HG03442 (cell line): ENCODE results near the gene LRRC8C.
"Not testable (repeated sequence)": the region's sequence is repeated elsewhere in the genome, so short reads cannot be mapped to it uniquely, and the experiment has no call there.

Experiments used
- ATAC-seq: cut with Tn5 transposase; IDR thresholded peaks from one replicate; pipeline ENCODE4 v1.9.1; 2021; ENCODE audit warnings: mild to moderate bottlenecking, moderate library complexity; ENCODE audit not compliant: unreplicated experiment

LRRC8C gene

GRCh38 chr1:89701746-89702241 lies 68.9 kb downstream of the LRRC8C start:
- ATAC-seq: no peak

- no peak for ATAC-seq
Observed at GRCh38 chr1:89702520-89703045, 69.7 kb downstream of the LRRC8C start.

- no peak for ATAC-seq
Observed at GRCh38 chr1:89703469-89703868, 70.5 kb downstream of the LRRC8C start.

DNA sequence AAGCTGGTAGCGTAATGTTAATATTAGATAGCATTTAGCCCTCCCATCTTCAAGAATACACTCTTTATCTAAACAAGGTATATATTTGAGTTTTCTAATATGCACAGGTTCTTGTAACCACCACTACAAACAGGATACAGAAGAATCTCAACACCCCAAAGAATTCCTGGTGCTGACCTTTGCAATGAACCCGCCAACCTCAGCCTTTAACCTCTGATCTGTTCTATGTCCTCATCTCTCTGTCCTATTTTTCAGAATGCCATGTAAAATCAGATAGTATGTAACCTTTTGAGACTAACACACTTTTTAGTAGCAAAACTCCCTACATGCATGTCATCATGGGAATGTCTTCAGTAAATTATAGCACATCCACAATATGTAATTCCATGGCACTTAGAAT lies 71.1 kb downstream of the LRRC8C start:
- ATAC-seq: no peak

DNA sequence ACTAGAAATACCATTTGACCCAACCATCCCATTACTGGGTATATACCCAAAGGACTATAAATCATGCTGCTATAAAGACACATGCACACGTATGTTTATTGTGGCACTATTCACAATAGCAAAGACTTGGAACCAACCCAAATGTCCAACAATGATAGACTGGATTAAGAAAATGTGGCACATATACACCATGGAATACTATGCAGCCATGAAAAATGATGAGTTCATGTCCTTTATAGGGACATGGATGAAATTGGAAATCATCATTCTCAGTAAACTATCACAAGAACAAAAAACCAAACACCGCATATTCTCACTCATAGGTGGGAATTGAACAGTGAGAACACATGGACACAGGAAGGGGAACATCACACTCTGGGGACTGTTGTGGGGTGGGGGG lies 72.0 kb downstream of the LRRC8C start:
- ATAC-seq: not testable (repeated sequence)

DNA sequence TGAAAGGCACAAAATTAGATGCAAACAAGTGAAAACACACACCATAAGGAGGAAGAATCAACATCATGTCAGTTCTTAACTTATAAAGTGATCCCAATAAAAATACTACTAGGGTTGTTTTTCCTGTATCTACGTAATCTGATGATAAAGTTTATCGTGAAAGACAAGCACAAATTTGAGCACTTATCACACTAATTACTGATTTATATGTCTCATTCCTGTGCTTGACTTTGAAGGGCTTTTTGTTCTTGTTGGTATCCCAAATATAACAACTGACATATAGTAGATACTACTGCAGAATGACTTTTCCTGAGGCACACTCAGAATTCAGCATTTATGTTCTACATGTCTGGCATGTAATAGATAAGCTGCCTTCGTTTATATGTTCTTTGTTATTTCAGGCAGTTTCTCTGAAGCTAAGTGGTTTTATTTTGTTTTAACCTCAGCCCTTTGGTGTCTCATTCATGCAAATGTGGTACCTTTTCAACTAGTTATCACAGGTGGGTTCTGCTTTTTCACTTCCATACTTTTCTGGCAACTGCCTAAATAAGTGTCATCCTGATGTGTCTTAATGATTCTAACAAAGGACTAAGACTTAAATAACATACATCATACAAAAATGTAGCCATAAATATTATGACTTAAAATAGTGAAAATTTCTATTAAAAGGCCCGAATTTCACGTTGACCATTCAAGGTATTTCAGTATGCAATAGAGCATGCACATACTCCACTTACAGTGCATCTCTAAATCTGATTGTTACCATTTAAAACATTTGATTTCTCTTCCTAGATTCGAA lies 73.2 kb downstream of the LRRC8C start:
- no peak for ATAC-seq

- no peak for ATAC-seq
Observed at GRCh38 chr1:89706700-89707012, 73.7 kb downstream of the LRRC8C start.

DNA sequence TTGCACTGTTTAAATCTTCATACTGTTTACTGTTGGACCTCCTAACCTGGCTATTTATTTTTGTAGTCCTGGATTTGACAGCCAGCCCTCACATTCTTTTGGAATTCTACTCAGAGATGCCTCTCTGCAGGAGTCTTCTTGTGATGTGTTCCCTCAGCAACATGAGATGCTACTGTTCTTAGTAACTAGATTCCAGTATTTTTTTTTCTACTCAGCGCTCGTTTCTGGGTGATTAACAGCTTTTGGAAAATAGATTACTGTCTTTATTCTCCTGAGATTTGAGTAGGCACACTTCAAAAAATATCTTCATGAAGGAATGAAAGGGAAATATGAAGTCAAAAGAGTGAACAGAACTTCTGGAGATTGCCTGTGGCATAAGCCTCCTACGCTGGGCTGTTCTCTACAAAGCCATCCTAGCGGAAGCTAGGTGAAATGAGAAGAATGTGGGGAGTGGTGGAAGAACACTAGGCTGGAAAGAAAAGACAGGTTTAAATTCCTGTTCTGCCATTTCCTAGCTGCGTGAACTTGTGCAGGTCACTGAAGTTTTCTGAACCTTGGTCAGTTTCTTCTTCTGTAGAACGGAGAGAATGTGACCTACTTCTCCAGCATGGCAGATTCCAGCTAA lies 75.9 kb downstream of the LRRC8C start:
- ATAC-seq: no peak

- ATAC-seq: no peak
Observed at GRCh38 chr1:89710498-89711139, 77.7 kb downstream of the LRRC8C start.

DNA sequence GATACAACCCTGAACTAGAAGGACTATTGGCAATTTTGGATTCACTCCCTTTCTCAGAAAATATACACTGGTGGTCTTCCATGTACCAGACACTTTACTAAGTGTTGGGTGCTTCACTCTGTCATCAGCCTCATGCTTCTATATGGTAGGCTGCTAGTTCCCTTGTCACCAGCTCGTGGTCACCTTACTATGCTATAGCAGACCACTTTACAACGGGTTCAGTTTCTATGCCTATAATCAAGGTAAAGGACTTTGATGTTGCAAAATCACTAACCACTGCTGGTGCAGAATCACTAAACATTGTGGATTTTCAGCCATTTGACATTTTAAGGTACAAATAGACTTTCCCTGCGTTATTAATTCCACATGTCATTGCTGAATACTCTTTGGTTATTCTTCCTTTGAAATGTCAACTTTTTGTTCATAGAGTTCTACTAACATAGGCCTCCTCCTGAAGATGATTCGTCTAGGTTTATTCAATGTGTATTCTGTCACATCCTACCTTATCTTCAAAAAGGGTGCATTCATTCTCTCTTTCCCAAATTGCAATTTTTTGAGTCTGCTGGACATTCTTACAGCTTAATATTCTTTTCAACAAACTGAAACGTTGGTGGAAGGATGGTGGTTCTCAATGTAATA lies 78.3 kb downstream of the LRRC8C start:
- no peak for ATAC-seq

GRCh38 chr1:89712420-89712819 lies 79.5 kb downstream of the LRRC8C start:
- no peak for ATAC-seq

DNA sequence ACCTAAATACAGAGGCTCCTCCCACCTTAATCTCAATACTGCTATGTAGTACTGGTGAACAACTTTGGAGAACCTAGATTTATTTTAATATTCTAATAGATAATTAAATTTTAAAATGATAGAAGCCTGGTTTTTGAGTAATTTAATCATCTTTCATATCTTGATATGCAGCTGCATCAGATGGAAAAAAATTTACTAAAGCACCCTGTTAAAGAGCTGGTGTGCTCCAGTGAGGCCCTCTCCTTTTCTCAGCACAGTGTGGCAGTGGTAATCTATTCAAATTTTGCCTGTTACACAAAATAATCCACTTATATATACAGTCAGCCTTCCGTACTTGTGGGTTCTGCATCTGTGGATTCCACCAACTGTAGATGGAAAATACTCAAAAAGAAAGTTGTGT lies 82.8 kb downstream of the LRRC8C start:
- ATAC-seq: no peak

DNA sequence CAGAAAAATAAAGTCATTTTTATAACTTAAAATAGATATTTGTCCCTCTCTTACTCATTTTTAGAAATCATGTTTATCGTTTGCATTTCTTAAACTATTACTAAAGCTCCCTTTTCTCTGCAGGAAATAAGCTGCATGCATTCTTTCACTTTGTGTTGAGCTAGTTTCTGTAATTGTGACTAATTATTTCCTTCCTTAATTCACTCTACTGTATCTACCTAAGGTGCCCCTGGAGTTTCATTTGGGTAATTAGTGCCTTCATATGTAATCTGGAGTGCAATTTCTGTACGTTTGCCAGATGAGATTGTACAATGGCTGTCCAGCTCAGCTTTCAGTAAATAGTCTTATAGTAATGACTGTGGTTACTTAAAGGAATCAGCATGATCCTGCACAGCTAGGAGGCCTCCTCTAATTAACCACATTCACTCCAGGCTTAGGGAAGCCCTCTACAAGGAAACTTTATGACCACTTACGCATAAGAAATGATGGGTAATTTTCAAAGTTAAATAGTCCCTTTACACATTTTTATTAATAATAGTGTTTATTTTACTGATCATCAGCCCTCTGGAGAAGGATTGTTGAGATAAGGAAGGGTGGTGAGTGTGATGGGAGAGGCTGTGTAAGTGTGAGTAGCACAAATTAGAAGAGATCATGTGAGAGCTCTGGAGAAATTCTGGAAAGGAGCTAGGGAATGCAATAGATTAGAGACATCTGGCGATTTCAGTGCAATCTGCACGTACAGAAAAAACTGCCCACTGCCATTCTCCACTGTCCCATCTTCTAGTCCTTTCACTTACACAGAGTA lies 86.8 kb downstream of the LRRC8C start:
- ATAC-seq: peak; percentile 84

DNA sequence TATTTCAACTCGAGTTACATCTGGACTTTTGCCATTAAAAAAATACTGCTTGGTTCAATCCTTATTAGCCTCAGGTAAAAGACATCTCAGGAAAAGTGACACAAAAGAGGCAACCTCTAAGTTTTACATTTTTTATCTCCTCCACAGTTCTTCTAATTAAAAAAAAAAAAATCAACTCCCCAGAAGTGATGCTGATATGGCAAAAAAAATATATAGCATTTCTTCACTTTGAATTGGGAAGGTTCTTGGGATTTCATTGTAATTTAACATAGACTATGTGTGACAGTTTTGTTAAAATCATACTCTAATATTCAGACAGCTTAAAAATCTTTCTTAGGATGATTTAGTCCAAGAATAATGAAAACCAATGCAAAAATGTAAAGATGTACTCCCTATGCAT lies 87.9 kb downstream of the LRRC8C start:
- no peak for ATAC-seq

DNA sequence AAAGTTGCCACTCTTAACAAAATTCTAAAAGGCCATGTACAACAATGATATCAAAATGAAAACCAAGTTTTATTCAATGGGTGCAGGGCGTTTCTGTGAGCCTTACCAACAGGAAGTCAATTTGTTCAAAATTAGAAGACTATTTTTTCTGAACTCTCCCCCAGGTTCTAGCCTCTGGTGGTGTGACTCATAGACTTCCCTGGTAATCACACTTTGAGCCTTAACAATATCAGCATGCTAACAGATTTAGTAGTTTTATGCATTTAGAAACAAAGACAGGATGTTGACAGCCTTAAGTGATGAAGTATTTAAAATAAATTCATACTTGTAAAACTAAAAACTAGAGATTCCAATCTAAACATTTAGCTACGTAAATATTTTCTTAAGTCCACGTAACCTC lies 88.4 kb downstream of the LRRC8C start:
- ATAC-seq: no peak

- no peak for ATAC-seq
Observed at GRCh38 chr1:89723144-89723543, 90.2 kb downstream of the LRRC8C start.

DNA sequence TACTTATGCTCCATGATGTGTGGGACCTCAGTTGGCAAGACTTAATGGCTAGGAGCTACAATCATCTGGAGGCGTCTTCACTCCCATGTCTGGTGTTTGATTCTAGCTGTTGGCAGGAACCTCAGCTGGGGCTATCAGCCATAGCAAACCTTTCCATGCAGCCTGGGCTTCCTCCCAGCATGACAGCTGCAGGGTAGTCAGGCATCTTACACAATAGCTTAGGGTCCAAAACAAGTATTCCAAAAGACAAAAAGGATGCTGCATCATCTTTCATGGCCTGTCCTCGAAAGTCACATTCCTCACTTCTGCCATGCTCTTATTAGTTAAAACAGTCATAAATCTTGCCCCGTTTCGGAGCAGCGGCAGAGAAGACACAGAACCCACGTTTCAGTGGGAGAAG lies 90.9 kb downstream of the LRRC8C start:
- no peak for ATAC-seq

- ATAC-seq: peak; percentile 85
Observed at GRCh38 chr1:89724369-89725010, 91.6 kb downstream of the LRRC8C start.

DNA sequence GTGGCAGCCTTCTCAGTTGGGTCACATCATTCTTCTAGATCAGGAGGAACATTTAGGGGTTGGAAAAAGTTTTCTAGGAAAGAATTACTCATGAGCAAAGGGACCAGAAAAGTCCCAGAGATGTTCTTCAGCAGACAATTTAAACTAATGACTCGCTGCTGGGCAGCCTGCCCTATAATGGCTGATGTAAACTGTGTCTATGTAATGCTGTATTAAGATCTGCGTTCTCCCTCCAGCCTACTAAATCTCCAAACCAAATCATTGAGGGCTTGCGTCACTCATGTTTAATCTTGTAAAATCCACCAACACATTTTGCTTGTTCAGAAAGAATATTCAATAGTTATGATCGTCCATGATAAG lies 92.1 kb downstream of the LRRC8C start:
- no peak for ATAC-seq

- ATAC-seq: no peak
Observed at GRCh38 chr1:89725631-89726030, 92.7 kb downstream of the LRRC8C start.
